DMS79 treated with DMSO at 0.1 percent for 48 hours (cell line): ENCODE data around the gene LTA.
"Not testable (repeated sequence)": the region's sequence is repeated elsewhere in the genome, so short reads cannot be mapped to it uniquely, and the experiment has no call there.

Source experiments
- DNase-seq: peaks from one replicate; lab custom pipeline; 2025; lab: John Stamatoyannopoulos, UW

LTA gene

GRCh38 chr6:31541658-31542521 lies 30.2 kb upstream of the LTA start, which contains the start of gene DDX39B:
TSS of gene DDX39B (minus strand) at chr6:31542003. CDS start at chr6:31540532, 1,471 bp downstream.
- DNase-seq, result peak; percentile 97

- no peak for DNase-seq
Measured at GRCh38 chr6:31543639-31544038, 28.4 kb upstream of the LTA start.

- no peak for DNase-seq
Measured at GRCh38 chr6:31544676-31545075, 27.4 kb upstream of the LTA start.

GRCh38 chr6:31545291-31545690 lies 26.8 kb upstream of the LTA start:
- DNase-seq, result no peak

GRCh38 chr6:31546339-31546957 lies 25.6 kb upstream of the LTA start, which contains the start of gene ATP6V1G2:
TSS of gene ATP6V1G2 (minus strand) at chr6:31546608. CDS start at chr6:31546559, 49 bp downstream.
- DNase-seq, result peak; percentile 94

- DNase-seq, result peak; percentile 98
Measured at GRCh38 chr6:31546958-31547726, 24.9 kb upstream of the LTA start, which contains the start of gene NFKBIL1. TSS of gene NFKBIL1 (plus strand) at chr6:31547608. CDS start at chr6:31547695, 87 bp downstream.

GRCh38 chr6:31547727-31548543 lies 24.2 kb upstream of the LTA start:
- no peak for DNase-seq

- no peak for DNase-seq
Measured at GRCh38 chr6:31548544-31548873, 23.6 kb upstream of the LTA start.

GRCh38 chr6:31551371-31551770 lies 20.7 kb upstream of the LTA start:
- not testable (repeated sequence) for DNase-seq

- no peak for DNase-seq
Measured at GRCh38 chr6:31556307-31556706, 15.8 kb upstream of the LTA start.

GRCh38 chr6:31557443-31558317 lies 14.4 kb upstream of the LTA start:
- DNase-seq, result no peak

- DNase-seq, result no peak
Measured at GRCh38 chr6:31558318-31558625, 13.8 kb upstream of the LTA start.

- no peak for DNase-seq
Measured at GRCh38 chr6:31558631-31559500, 13.2 kb upstream of the LTA start.

GRCh38 chr6:31559606-31559957 lies 12.5 kb upstream of the LTA start:
- DNase-seq, result no peak

- DNase-seq, result no peak
Measured at GRCh38 chr6:31559958-31560696, 12.0 kb upstream of the LTA start.

GRCh38 chr6:31560697-31561058 lies 11.4 kb upstream of the LTA start:
- DNase-seq, result no peak

GRCh38 chr6:31567531-31568370 lies 4.3 kb upstream of the LTA start:
- DNase-seq, result no peak

- no peak for DNase-seq
Measured at GRCh38 chr6:31568537-31568961, 3.5 kb upstream of the LTA start.
